Measurements from ENCODE around the gene AVPR1A.
"Not testable (repeated sequence)": the region's sequence is repeated elsewhere in the genome, so short reads cannot be mapped to it uniquely, and the experiment has no call there.

Gene AVPR1A

GRCh38 chr12:63150713-63151622 is at the start of gene AVPR1A:
Gene AVPR1A (minus strand): TSS chr12:63151201. CDS start chr12:63150836, 365 bp downstream.
- no peak for FAIRE-seq

GRCh38 chr12:63196168-63196567 is 45.2 kb upstream of the AVPR1A start:
- no peak for FAIRE-seq

- FAIRE-seq = no peak
These were observed 28.2 kb upstream of the AVPR1A start for GRCh38 chr12:63179224-63179623.

GRCh38 chr12:63170321-63170720 is 19.3 kb upstream of the AVPR1A start:
- FAIRE-seq = no peak

- not testable (repeated sequence) for FAIRE-seq
These were observed 16.7 kb upstream of the AVPR1A start for GRCh38 chr12:63167741-63168140.

GRCh38 chr12:63164911-63165310 is 13.9 kb upstream of the AVPR1A start:
- no peak for FAIRE-seq

GRCh38 chr12:63163541-63163940 is 12.5 kb upstream of the AVPR1A start:
- no peak for FAIRE-seq

GRCh38 chr12:63155375-63155774 is 4.4 kb upstream of the AVPR1A start:
- no peak for FAIRE-seq

GRCh38 chr12:63154560-63154959 is 3.6 kb upstream of the AVPR1A start:
- FAIRE-seq = no peak

- FAIRE-seq = no peak
These were observed 1.3 kb upstream of the AVPR1A start for GRCh38 chr12:63152321-63152700.

- peak; percentile 84 for FAIRE-seq
These were observed 771 bp upstream of the AVPR1A start for GRCh38 chr12:63151623-63152320.

GRCh38 chr12:63149909-63150712 is 890 bp downstream of the AVPR1A start:
- no peak for FAIRE-seq

- FAIRE-seq = no peak
These were observed 6.4 kb downstream of the AVPR1A start for GRCh38 chr12:63144556-63144955.

- no peak for FAIRE-seq
These were observed 12.5 kb downstream of the AVPR1A start for GRCh38 chr12:63138488-63138887.

- FAIRE-seq = no peak
These were observed 17.0 kb downstream of the AVPR1A start for GRCh38 chr12:63133981-63134380.

- FAIRE-seq = no peak
These were observed 18.8 kb downstream of the AVPR1A start for GRCh38 chr12:63132201-63132600.

- no peak for FAIRE-seq
These were observed 21.1 kb downstream of the AVPR1A start for GRCh38 chr12:63129927-63130326.

- no peak for FAIRE-seq
These were observed 26.2 kb downstream of the AVPR1A start for GRCh38 chr12:63124778-63125177.

GRCh38 chr12:63103494-63104131 is 47.4 kb downstream of the AVPR1A start:
- FAIRE-seq = peak; percentile 96

- FAIRE-seq = no peak
These were observed 49.1 kb downstream of the AVPR1A start for GRCh38 chr12:63101920-63102319.

GRCh38 chr12:63098851-63099250 is 52.1 kb downstream of the AVPR1A start:
- no peak for FAIRE-seq

GRCh38 chr12:63095369-63095980 is 55.5 kb downstream of the AVPR1A start:
- FAIRE-seq = no peak
